SK-N-SH (cell line): ENCODE measurements around the gene RPS6KA2. TPM values are rescaled to one million over a fixed set of nuclear protein-coding genes. Genes with fewer than 3 reads are reported as not detected.
A peak's percentile ranks its signal among the peaks of the same experiment; 100 is the strongest.

Source experiments
- CTCF ChIA-PET: fragments of 300-600, 350-600 bp; formaldehyde crosslinking; extraction: SDS; loops from one replicate; lab custom pipeline; 2021; lab: Yijun Ruan, JAX
- POLR2A ChIA-PET: fragments of 350-600 bp; sonication (Branson Sonifier 250); formaldehyde crosslinking; extraction: SDS; loops from one replicate; lab custom pipeline; 2020; ENCODE audit warnings: antibody characterized with exemption, inconsistent platforms; lab: Yijun Ruan, JAX
- DNase-seq: peaks from one replicate; pipeline ENCODE4 v3.0.0; 2012
- H2AFZ ChIP-seq: fragments of 200-600 bp; sonication (generic); 2 replicates; pipeline ENCODE4 v1.8.1; 2016; ENCODE audit warnings: antibody characterized with exemption, mild to moderate bottlenecking, low read depth
- H3F3A ChIP-seq: fragments of 200-600 bp; sonication (generic); replicated peaks from 2 replicates; pipeline ENCODE3; 2016; ENCODE audit warnings: antibody characterized with exemption, mild to moderate bottlenecking; ENCODE audit not compliant: insufficient read depth
- H3K27ac ChIP-seq, 2 experiments: fragments of 200-500 bp in 1 of 2; fragments of 200-600 bp in 1 of 2; sonication (Bioruptor generic) in 1 of 2; sonication (generic), shearing (Covaris generic) in 1 of 2; 2 replicates each; pipeline versions ENCODE4 v1.5.1 to v1.6.1; 2014 to 2016; ENCODE audit warnings: low read depth in 2 of 2, inconsistent platforms in 1 of 2, low read length in 1 of 2, mild to moderate bottlenecking in 1 of 2, mixed read lengths in 1 of 2
- H3K27me3 ChIP-seq: fragments of 200-600 bp; sonication (generic), shearing (Covaris generic); 2 replicates; pipeline ENCODE4 v1.6.1; 2016; ENCODE audit warnings: mixed run types; ENCODE audit not compliant: insufficient read depth
- H3K36me3 ChIP-seq, 2 experiments: fragments of 200-500 bp in 1 of 2; fragments of 200-600 bp in 1 of 2; sonication (Bioruptor generic) in 1 of 2; sonication (generic) in 1 of 2; replicated peaks in 1 of 2; 2 replicates each; pipeline versions ENCODE3 to v1.5.1; 2014 to 2016; ENCODE audit warnings: low read length in 1 of 2, mild to moderate bottlenecking in 1 of 2; ENCODE audit not compliant: insufficient read depth in 2 of 2, control insufficient read depth in 1 of 2
- H3K4me1 ChIP-seq, 2 experiments: fragments of 200-500 bp in 1 of 2; fragments of 200-600 bp in 1 of 2; sonication (Bioruptor generic) in 1 of 2; sonication (generic), shearing (Covaris generic) in 1 of 2; 2 replicates each; pipeline versions ENCODE4 v1.5.1 to v1.6.1; 2014 to 2016; ENCODE audit warnings: low read depth in 1 of 2, low read length in 1 of 2, mixed run types in 1 of 2; ENCODE audit not compliant: insufficient read depth in 2 of 2, control insufficient read depth in 1 of 2
- H3K4me2 ChIP-seq: fragments of 200-600 bp; sonication (generic), shearing (Covaris generic); 2 replicates; pipeline ENCODE4 v1.6.1; 2017; ENCODE audit warnings: mixed run types
- H3K4me3 ChIP-seq, 2 experiments: fragments of 200-500 bp in 1 of 2; fragments of 200-600 bp in 1 of 2; sonication (Bioruptor generic) in 1 of 2; sonication (generic), shearing (Covaris generic) in 1 of 2; 2 replicates each; pipeline versions ENCODE4 v1.5.1 to v1.8.1; 2014 to 2016; ENCODE audit warnings: low read depth in 2 of 2, inconsistent platforms in 1 of 2, low read length in 1 of 2, mild to moderate bottlenecking in 1 of 2, mixed read lengths in 1 of 2, moderate library complexity in 1 of 2
- H3K79me2 ChIP-seq: fragments of 200-600 bp; sonication (generic); 2 replicates; pipeline ENCODE4 v1.8.1; 2017; ENCODE audit warnings: mild to moderate bottlenecking; ENCODE audit not compliant: insufficient read depth
- H3K9ac ChIP-seq: fragments of 200-600 bp; sonication (generic); 2 replicates; pipeline ENCODE4 v1.6.1; 2017; ENCODE audit warnings: mixed run types
- H3K9me2 ChIP-seq: fragments of 200-600 bp; sonication (generic); 2 replicates; pipeline ENCODE4 v1.6.1; 2017; ENCODE audit warnings: mixed run types
- H3K9me3 ChIP-seq: fragments of 200-600 bp; sonication (generic); 2 replicates; pipeline ENCODE4 v1.6.1; 2017; ENCODE audit warnings: mixed run types, mild to moderate bottlenecking, moderate library complexity
- H4K20me1 ChIP-seq: fragments of 200-600 bp; sonication (generic); 2 replicates; pipeline ENCODE4 v1.6.1; 2017; ENCODE audit warnings: mild to moderate bottlenecking, mixed run types; ENCODE audit not compliant: insufficient read depth
- FOXM1 ChIP-seq: IDR thresholded peaks from 2 replicates; pipeline ENCODE4 v1.4.0; 2012; ENCODE audit warnings: low read depth, mild to moderate bottlenecking
- MEF2A ChIP-seq: IDR thresholded peaks from 2 replicates; pipeline ENCODE4 v1.4.0; 2012; ENCODE audit warnings: low read depth, borderline replicate concordance
- NRF1 ChIP-seq: IDR thresholded peaks from 2 replicates; pipeline ENCODE4 v1.6.1; 2012; ENCODE audit warnings: low read depth, mild to moderate bottlenecking, low read length
- WGBS: methylation state at CpG from one replicate; pipeline ENCODE4 v1.1.6; 2017; ENCODE audit warnings: low lambda C conversion rate; 5-methylcytosine and 5-hydroxymethylcytosine counted together
- polyA plus RNA-seq, 3 experiments: library from polyadenylated mRNA; depleted of rRNA; stranded (reverse); fragments of >200 nt; gene quantifications; 2 replicates each; pipeline ENCODE4 v1.2.3, GENCODE V29; 2012
- TF ChIP-seq, protein P1 (sequence below): IDR thresholded peaks from 2 replicates; pipeline ENCODE4 v1.6.1; 2012; ENCODE audit warnings: mild to moderate bottlenecking, low read depth, low read length, moderate library complexity
- TF ChIP-seq, protein P2 (sequence below): fragments of 200-600 bp; sonication (generic); IDR thresholded peaks from 2 replicates; pipeline ENCODE4 v1.6.1; 2017; ENCODE audit warnings: antibody characterized with exemption, mild to moderate bottlenecking, moderate library complexity

Gene RPS6KA2
- polyA plus RNA-seq, 1 of the 3 experiments (the other 2 are of a cell fraction): 59.5 TPM

DNA sequence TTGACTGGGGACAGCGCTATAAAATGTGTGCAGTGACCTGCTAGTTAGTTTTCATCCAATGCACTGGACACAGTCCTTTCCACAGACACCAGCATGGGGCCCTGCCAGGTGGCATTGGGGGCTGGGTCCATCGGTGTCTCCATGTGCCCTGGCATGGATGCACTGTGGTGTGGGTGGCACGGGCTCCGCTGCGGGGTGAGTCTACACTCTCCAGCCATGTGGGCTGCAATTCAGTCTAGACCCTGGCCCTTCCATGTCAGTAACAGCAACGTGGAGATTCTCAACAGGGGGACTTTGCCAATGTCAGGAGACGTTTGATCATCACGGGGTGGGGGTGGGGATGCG is 140.5 kb downstream of the RPS6KA2 start:
- POLR2A ChIA-PET: no interaction called here
- peaks cover 0 to 26% of the 10 kb centered on the region in 2 experiments; a peak in 3 of 4 replicates for H3K4me1 ChIP-seq
- H3K4me2 ChIP-seq: no peak overlapping the region
- H3K79me2 ChIP-seq: no peaks in the 10 kb centered on the region
- DNase-seq: no peak
- no peaks in the 10 kb centered on the region for H3K27me3 ChIP-seq
- no peak for TF ChIP-seq FOXM1
- TF ChIP-seq NRF1: no peak
- TF ChIP-seq, protein P1, sequence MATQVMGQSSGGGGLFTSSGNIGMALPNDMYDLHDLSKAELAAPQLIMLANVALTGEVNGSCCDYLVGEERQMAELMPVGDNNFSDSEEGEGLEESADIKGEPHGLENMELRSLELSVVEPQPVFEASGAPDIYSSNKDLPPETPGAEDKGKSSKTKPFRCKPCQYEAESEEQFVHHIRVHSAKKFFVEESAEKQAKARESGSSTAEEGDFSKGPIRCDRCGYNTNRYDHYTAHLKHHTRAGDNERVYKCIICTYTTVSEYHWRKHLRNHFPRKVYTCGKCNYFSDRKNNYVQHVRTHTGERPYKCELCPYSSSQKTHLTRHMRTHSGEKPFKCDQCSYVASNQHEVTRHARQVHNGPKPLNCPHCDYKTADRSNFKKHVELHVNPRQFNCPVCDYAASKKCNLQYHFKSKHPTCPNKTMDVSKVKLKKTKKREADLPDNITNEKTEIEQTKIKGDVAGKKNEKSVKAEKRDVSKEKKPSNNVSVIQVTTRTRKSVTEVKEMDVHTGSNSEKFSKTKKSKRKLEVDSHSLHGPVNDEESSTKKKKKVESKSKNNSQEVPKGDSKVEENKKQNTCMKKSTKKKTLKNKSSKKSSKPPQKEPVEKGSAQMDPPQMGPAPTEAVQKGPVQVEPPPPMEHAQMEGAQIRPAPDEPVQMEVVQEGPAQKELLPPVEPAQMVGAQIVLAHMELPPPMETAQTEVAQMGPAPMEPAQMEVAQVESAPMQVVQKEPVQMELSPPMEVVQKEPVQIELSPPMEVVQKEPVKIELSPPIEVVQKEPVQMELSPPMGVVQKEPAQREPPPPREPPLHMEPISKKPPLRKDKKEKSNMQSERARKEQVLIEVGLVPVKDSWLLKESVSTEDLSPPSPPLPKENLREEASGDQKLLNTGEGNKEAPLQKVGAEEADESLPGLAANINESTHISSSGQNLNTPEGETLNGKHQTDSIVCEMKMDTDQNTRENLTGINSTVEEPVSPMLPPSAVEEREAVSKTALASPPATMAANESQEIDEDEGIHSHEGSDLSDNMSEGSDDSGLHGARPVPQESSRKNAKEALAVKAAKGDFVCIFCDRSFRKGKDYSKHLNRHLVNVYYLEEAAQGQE: no peak
- H3K36me3 ChIP-seq: peaks cover 27 to 96% of the 10 kb centered on the region in 2 experiments
- no peaks in the 10 kb centered on the region for H3K9me3 ChIP-seq
- no peaks in the 10 kb centered on the region for H3K9me2 ChIP-seq
- no peak overlapping the region for H3K4me3 ChIP-seq
- no peak overlapping the region for H2AFZ ChIP-seq
- no peak overlapping the region for H3K9ac ChIP-seq
- no peaks in the 10 kb centered on the region for H4K20me1 ChIP-seq
- CTCF ChIA-PET: no interaction called here
- H3K27ac ChIP-seq: no peak overlapping the region
- H3F3A ChIP-seq: no peaks in the 10 kb centered on the region
- 93% methylated on average over 7 of the region's 9 CpGs for WGBS

DNA sequence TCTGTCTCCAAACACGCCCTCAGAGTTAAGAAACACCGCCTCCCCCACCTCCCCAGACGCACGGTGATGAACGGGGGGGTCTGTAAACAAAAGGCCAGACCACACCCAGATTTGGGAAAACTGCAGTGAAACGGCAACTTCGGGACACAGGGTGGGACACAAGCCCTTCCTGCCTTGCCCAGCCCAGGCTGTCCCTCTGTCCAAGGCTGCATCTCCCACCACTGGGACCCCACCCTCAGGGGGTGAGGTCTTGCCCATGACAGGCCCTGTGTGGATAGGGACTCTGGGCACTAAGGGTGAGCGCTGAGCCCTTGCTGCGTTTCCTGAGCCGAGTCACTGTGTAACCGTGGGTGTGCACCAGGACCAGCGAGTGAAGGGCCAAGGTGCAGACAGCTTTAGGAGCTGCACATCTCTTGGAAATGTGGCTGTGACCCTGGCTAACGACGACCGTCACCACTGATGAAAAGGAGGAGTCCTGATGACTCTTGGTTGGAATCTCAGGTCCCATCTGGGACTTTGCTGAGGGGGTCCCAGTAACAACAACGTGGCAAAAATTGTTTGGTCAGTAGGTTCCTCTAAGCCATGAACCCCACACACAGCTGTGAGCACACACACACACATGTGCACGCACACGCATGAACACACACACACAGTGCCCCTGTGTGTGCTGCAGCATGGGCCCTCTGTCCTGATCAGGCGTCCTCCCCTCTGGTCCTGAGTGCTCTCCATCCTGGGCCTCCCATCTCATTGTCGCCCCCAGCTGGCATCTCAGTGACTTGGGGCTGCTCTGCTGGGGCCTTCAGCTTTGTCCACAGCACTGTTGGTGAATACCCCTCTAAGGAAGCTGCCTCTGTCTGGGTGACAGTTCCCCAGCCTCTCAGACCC is 141.2 kb downstream of the RPS6KA2 start:
- WGBS: 88% methylated on average over 15 of the region's 20 CpGs
- Histone ChIP-seq H3K27ac (no peak overlapping the region; a peak in 1 of 4 replicates), H3F3A (no peaks in the 10 kb centered on the region), H3K36me3 (peaks cover 28 to 94% of the 10 kb centered on the region in 2 experiments), H3K4me2 (no peak overlapping the region), H3K9me2 (no peaks in the 10 kb centered on the region), H3K9me3 (no peaks in the 10 kb centered on the region), H3K79me2 (no peaks in the 10 kb centered on the region), H3K27me3 (no peaks in the 10 kb centered on the region), H2AFZ (no peak overlapping the region), H4K20me1 (no peaks in the 10 kb centered on the region), H3K4me1 (peaks cover 0 to 22% of the 10 kb centered on the region in 2 experiments; a peak in 3 of 4 replicates), H3K9ac (no peak overlapping the region), H3K4me3 (no peak overlapping the region)
- ChIA-PET POLR2A (no interaction called here), CTCF (no interaction called here)
- DNase-seq: no peak
- TF ChIP-seq, protein P2, sequence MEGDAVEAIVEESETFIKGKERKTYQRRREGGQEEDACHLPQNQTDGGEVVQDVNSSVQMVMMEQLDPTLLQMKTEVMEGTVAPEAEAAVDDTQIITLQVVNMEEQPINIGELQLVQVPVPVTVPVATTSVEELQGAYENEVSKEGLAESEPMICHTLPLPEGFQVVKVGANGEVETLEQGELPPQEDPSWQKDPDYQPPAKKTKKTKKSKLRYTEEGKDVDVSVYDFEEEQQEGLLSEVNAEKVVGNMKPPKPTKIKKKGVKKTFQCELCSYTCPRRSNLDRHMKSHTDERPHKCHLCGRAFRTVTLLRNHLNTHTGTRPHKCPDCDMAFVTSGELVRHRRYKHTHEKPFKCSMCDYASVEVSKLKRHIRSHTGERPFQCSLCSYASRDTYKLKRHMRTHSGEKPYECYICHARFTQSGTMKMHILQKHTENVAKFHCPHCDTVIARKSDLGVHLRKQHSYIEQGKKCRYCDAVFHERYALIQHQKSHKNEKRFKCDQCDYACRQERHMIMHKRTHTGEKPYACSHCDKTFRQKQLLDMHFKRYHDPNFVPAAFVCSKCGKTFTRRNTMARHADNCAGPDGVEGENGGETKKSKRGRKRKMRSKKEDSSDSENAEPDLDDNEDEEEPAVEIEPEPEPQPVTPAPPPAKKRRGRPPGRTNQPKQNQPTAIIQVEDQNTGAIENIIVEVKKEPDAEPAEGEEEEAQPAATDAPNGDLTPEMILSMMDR: 0 out of 2 replicates have a peak, but pooled peaks have one; percentile 8
- no peak for TF ChIP-seq MEF2A
